Peyer's patch (tissue), 4 donors: ENCODE results near the gene TCF7L2. TPM values are rescaled to one million over a fixed set of nuclear protein-coding genes. Genes with fewer than 3 reads are reported as not detected.

Experiments
- DNase-seq, 3 donors: peaks; one replicate each; pipeline ENCODE4 v3.0.0-alpha.2; 2017 to 2019
- H3K27ac ChIP-seq, 4 donors: fragments of 200-600 bp; sonication (generic); one replicate each; pipeline ENCODE4 v1.5.1; 2016 to 2019
- H3K27me3 ChIP-seq, 2 donors: fragments of 200-600 bp; sonication (generic); one replicate each; pipeline ENCODE4 v1.5.1; 2019
- H3K36me3 ChIP-seq, 3 donors: fragments of 200-600 bp; sonication (generic); one replicate each; pipeline ENCODE4 v1.5.1; 2016 to 2019
- H3K4me1 ChIP-seq, 4 donors: fragments of 200-600 bp; sonication (generic); one replicate each; pipeline ENCODE4 v1.5.1; 2016 to 2019
- H3K4me3 ChIP-seq, 4 donors: fragments of 200-600 bp; sonication (generic); 1 replicate in 3 of 4; 2 replicates in 1 of 4; pipeline ENCODE4 v1.5.1; 2016 to 2019; ENCODE audit warnings: mild to moderate bottlenecking in 1 of 4
- H3K9me3 ChIP-seq, 4 donors: fragments of 200-600 bp; sonication (generic); one replicate each; pipeline ENCODE4 v1.5.1; 2016 to 2019; ENCODE audit warnings: mild to moderate bottlenecking in 1 of 4
- POLR2A ChIP-seq, 2 donors: fragments of 450-650 bp; IDR thresholded peaks; one replicate each; pipeline ENCODE4 v1.5.1; 2017; ENCODE audit warnings: antibody characterized with exemption in 2 of 2, mild to moderate bottlenecking in 2 of 2, moderate library complexity in 2 of 2
- total RNA-seq, 4 donors: library from RNA; depleted of rRNA; stranded (reverse); fragments of >200 nt; gene quantifications; one replicate each; pipeline ENCODE4 v1.1.0, GENCODE V29; 2016
- TF ChIP-seq, protein P1 (sequence below), 6 experiments: fragments of 450-650 bp in 4 of 6; fragments of 200-600 bp in 2 of 6; sonication (generic) in 1 of 6; IDR thresholded peaks; one replicate each; pipeline ENCODE4 v1.5.1; 2017 to 2019; ENCODE audit warnings: antibody characterized with exemption in 6 of 6, mild to moderate bottlenecking in 3 of 6, moderate library complexity in 1 of 6

The TCF7L2 gene
- total RNA-seq, 4 donors from 2014 or later = 72.3 to 148 (median 93.0) TPM

DNA sequence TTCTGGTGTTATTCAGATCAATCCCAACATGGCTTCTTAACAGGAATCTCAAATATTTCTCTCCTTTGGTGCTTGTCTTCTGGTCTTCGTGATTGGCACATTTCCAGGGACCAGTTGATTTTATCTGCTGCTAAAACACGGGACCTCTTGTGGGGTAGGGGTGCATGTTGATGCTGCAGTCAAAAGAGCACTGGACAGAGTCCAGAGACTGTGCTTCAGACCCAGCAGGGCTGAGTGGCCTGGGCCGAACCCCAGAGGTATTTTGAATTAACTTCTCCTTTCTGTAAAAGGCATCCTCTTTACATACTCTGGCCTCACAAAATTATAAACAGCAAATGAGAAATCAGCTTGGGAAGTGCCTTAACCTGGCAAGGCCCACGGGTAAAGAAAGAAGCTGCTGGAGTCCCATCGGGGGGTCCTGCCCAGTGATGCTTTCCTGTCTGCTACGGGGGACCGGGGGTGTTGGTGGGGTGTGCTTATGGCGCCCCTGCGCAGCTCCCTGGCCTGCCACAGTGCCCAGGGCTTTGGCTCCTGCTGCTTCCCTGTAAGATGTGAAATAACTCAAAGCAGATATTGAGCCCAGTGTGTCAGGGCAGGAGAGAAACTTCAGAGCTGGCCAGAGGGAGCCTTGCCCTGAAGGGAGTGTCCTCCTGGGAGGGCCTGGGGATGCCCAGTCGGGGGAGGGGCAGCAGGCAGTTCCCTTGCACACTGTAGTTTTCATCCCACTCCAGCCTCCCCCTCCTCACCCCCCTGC, 230.5 kb downstream of the TCF7L2 start:
- no peak overlapping the region for H3K27ac ChIP-seq
- no peak overlapping the region for H3K4me3 ChIP-seq
- peaks cover 0 to 6% (median 0%) of the 10 kb centered on the region in 4 donors for H3K4me1 ChIP-seq
- no peaks in the 10 kb centered on the region for H3K27me3 ChIP-seq
- H3K9me3 ChIP-seq = no peaks in the 10 kb centered on the region
- H3K36me3 ChIP-seq = no peaks in the 10 kb centered on the region
- TF ChIP-seq, protein P1, sequence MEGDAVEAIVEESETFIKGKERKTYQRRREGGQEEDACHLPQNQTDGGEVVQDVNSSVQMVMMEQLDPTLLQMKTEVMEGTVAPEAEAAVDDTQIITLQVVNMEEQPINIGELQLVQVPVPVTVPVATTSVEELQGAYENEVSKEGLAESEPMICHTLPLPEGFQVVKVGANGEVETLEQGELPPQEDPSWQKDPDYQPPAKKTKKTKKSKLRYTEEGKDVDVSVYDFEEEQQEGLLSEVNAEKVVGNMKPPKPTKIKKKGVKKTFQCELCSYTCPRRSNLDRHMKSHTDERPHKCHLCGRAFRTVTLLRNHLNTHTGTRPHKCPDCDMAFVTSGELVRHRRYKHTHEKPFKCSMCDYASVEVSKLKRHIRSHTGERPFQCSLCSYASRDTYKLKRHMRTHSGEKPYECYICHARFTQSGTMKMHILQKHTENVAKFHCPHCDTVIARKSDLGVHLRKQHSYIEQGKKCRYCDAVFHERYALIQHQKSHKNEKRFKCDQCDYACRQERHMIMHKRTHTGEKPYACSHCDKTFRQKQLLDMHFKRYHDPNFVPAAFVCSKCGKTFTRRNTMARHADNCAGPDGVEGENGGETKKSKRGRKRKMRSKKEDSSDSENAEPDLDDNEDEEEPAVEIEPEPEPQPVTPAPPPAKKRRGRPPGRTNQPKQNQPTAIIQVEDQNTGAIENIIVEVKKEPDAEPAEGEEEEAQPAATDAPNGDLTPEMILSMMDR (IDR thresholded peaks at IDR 0.05) = no peak
- no peak for TF ChIP-seq POLR2A (IDR thresholded peaks at IDR 0.05)
- DNase-seq = no peak

DNA sequence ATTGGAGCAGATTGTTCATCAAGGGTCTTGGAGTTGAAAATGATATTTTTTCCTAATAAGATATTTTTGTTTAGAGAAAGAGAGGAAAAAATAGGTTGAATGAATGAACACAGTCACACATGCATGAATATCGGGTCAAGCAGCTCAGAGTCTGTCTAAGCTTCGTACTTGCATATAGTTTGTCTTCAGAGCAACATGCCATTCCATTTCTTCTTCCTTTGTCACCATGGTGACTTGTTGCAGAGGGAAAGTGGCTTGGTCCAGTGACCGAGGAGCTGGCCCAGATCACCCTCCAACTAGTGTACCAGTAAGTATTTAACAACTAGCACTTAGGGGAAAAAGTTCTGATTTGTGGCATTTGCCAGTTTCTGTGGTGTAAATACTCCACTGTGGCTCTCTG, 232.1 kb downstream of the TCF7L2 start:
- H3K9me3 ChIP-seq = no peaks in the 10 kb centered on the region
- no peak for DNase-seq
- H3K27me3 ChIP-seq = no peaks in the 10 kb centered on the region
- no peak for TF ChIP-seq POLR2A (IDR thresholded peaks at IDR 0.05)
- TF ChIP-seq, protein P1 (IDR thresholded peaks at IDR 0.05) = no peak
- H3K4me1 ChIP-seq = peaks cover 0 to 6% (median 0%) of the 10 kb centered on the region in 4 donors
- H3K4me3 ChIP-seq = no peak overlapping the region
- no peak overlapping the region for H3K27ac ChIP-seq
- H3K36me3 ChIP-seq = no peaks in the 10 kb centered on the region

DNA sequence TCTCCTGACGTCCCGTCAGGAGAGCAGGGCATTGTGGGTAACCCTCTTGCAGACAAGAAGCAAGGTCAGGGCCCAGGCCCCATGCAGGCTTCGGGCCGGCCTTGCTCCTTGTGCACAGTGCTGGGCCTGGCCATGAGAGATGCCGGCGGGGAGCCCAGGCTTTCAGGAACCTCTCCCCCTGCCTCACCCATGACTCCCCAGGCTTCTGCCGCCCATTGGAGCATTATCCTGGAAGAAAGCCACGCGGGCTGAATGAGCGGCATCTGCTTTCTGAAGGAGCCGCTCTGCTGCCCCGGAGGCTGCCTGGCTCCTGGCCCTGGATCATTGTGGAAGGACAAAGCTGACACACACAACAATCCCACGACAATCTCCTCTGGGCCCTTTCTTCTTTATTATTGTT, 233.5 kb downstream of the TCF7L2 start:
- Histone ChIP-seq H3K4me1 (peaks cover 0 to 6% (median 0%) of the 10 kb centered on the region in 4 donors), H3K4me3 (no peak overlapping the region), H3K9me3 (no peaks in the 10 kb centered on the region), H3K27me3 (no peaks in the 10 kb centered on the region), H3K36me3 (no peaks in the 10 kb centered on the region), H3K27ac (no peak overlapping the region)
- no peak for DNase-seq
- TF ChIP-seq, protein P1 (IDR thresholded peaks at IDR 0.05) = no peak

DNA sequence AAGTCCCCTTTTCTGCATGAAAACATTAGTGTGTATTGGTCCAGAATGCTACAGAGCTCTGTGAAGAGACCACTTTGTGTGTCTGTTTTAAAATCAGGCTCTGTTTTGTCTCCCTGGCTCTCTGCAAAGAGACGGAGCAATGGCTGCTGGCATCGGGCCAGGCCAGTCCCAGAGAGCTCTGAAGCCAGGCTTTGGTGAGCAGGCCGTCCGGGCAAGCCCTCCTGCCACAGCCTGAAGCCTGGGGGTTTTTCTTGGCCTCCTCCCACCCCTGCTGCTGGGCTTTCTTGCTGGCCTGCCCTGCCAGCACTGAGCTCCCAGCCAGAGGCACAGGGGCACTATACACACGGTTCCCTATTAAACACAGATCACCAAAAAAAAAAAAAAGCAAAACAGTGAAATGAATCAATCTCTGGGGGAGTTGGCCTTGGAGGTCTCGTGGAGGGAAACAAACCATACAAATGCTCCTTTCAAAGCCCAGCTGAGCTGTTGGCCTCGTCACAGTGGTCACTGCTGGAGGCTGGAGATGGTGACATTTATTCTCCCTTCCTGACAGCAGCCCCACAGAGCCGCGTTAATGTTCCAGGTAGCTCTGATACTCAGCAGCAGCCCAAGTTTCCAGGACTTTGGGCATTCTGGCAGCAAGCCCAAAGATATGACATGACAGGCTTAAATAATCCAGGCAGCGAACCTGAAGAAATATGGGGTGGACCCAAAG, 237.2 kb downstream of the TCF7L2 start:
- Histone ChIP-seq H3K9me3 (no peaks in the 10 kb centered on the region), H3K27ac (no peak overlapping the region), H3K27me3 (no peaks in the 10 kb centered on the region), H3K4me1 (no peaks in the 10 kb centered on the region), H3K4me3 (no peak overlapping the region), H3K36me3 (no peaks in the 10 kb centered on the region)
- no peak for DNase-seq
- no peak for TF ChIP-seq POLR2A (IDR thresholded peaks at IDR 0.05)
- TF ChIP-seq, protein P1 (IDR thresholded peaks at IDR 0.05) = no peak

DNA sequence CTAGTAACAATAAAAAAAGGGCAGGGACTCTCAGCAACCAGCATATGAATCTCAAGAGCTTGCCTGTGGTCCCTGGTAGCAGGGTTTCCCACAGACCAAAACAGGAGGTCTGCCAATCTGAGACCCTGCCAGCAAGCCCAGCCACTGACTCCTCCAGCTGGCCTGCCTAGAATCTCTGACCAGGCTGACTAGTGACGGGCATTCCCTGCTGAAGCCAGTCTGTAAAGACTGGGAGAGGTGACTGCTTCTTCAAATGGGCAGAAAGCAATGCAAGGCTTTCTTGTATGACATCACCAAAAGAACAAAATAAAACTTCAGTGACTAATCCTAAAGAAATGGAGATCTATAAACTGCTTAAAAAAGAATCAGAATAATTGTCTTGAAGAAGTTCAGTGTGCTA, 249.4 kb downstream of the TCF7L2 start:
- no peak overlapping the region for H3K27ac ChIP-seq
- no peak for DNase-seq
- H3K9me3 ChIP-seq = no peaks in the 10 kb centered on the region
- TF ChIP-seq POLR2A (IDR thresholded peaks at IDR 0.05) = no peak
- TF ChIP-seq, protein P1 (IDR thresholded peaks at IDR 0.05) = no peak
- H3K4me1 ChIP-seq = no peaks in the 10 kb centered on the region
- no peak overlapping the region for H3K4me3 ChIP-seq
- H3K27me3 ChIP-seq = no peaks in the 10 kb centered on the region
- H3K36me3 ChIP-seq = no peaks in the 10 kb centered on the region
